HepG2 (cell line): Measurements from ENCODE around the gene P2RY6. TPM values are rescaled to one million over a fixed set of nuclear protein-coding genes. Genes with fewer than 3 reads are reported as not detected.
"Not testable (repeated sequence)": the region's sequence is repeated elsewhere in the genome, so short reads cannot be mapped to it uniquely, and the experiment has no call there.

Experiments used
- ATAC-seq: fragments of 200-7000 bp; cut with Tn5 transposase; 3 replicates; pipeline ENCODE4 v1.9.1; 2020; ENCODE audit warnings: mild to moderate bottlenecking, moderate library complexity
- BruUV-seq: library from RNA; stranded (reverse); fragments of 400-500 nt; replicated peaks from 2 replicates; lab custom pipeline; 2021; lab: Mats Ljungman, UMichigan
- CTCF ChIA-PET: fragments of 300-600 bp; formaldehyde crosslinking; extraction: SDS; loops from one replicate; lab custom pipeline; 2021; ENCODE audit warnings: low total read pairs, inconsistent platforms, low intra/inter-chr PET ratio; lab: Yijun Ruan, JAX
- POLR2A ChIA-PET: fragments of 350-600 bp; sonication (Branson Sonifier 250); formaldehyde crosslinking; loops from one replicate; lab custom pipeline; 2020; ENCODE audit warnings: antibody characterized with exemption, inconsistent platforms; lab: Yijun Ruan, JAX
- DNase-seq: peaks from one replicate; pipeline ENCODE4 v3.0.0-alpha.2; 2015; ENCODE audit warnings: low spot score
- FAIRE-seq: peaks from 3 replicates; lab custom pipeline; 2011; peaks lifted over from hg19 to GRCh38; lab: Jason Lieb, UNC
- H2AFZ ChIP-seq: one replicate; pipeline ENCODE4 v1.6.1; 2011; ENCODE audit warnings: low read length, inconsistent platforms
- H3K27ac ChIP-seq: fragments of 300-600 bp; 3 replicates; pipeline ENCODE4 v1.8.0; 2011; ENCODE audit warnings: mixed run types, mild to moderate bottlenecking, mixed read lengths, low read length, inconsistent platforms; ENCODE audit not compliant: insufficient read depth; ENCODE audit errors: extremely low read length
- H3K27me3 ChIP-seq, 2 experiments: fragments of 200-600 bp in 1 of 2; 2 replicates in 1 of 2; 3 replicates in 1 of 2; pipeline versions ENCODE4 v1.6.0 to v1.8.0; 2011; ENCODE audit warnings: low read length in 2 of 2, mild to moderate bottlenecking in 2 of 2, moderate library complexity in 2 of 2, inconsistent platforms in 1 of 2; ENCODE audit not compliant: insufficient read depth in 2 of 2, control insufficient read depth in 1 of 2
- H3K36me3 ChIP-seq, 2 experiments: fragments of 200-600 bp in 1 of 2; replicated peaks in 1 of 2; 2 replicates in 1 of 2; 3 replicates in 1 of 2; pipeline versions ENCODE4 v1.5.1 to v1.8.0; 2011; ENCODE audit warnings: low read length in 2 of 2, inconsistent platforms in 1 of 2; ENCODE audit not compliant: insufficient read depth in 2 of 2, control insufficient read depth in 1 of 2
- H3K4me1 ChIP-seq: 2 replicates; pipeline ENCODE4 v1.5.1; 2012; ENCODE audit warnings: low read length, inconsistent platforms; ENCODE audit not compliant: insufficient read depth
- H3K4me2 ChIP-seq: 2 replicates; pipeline ENCODE4 v1.6.0; 2011; ENCODE audit warnings: low read depth, low read length, inconsistent platforms
- H3K4me3 ChIP-seq, 3 experiments: fragments of 200-600 bp in 1 of 3; sonication (generic), shearing (Covaris generic) in 1 of 3; replicated peaks in 1 of 3; 2 replicates each; pipeline ENCODE4 v1.5.1; 2011 to 2016; ENCODE audit warnings: low read length in 3 of 3, inconsistent platforms in 2 of 3, low read depth in 2 of 3, mild to moderate bottlenecking in 2 of 3, control low read depth in 1 of 3, mixed read lengths in 1 of 3; ENCODE audit not compliant: insufficient read depth in 1 of 3
- H3K79me2 ChIP-seq: one replicate; pipeline ENCODE4 v1.6.1; 2011; ENCODE audit warnings: low read length, inconsistent platforms; ENCODE audit not compliant: insufficient read depth
- H3K9ac ChIP-seq: 2 replicates; pipeline ENCODE4 v1.6.0; 2011; ENCODE audit warnings: mild to moderate bottlenecking, low read depth, low read length, inconsistent platforms; ENCODE audit not compliant: insufficient read depth
- H3K9me3 ChIP-seq: 2 replicates; pipeline ENCODE4 v1.5.1; 2012; ENCODE audit warnings: mild to moderate bottlenecking, low read length
- H4K20me1 ChIP-seq: 2 replicates; pipeline ENCODE4 v1.6.0; 2011; ENCODE audit warnings: inconsistent platforms, mild to moderate bottlenecking, low read length, moderate library complexity; ENCODE audit not compliant: insufficient read depth
- FLYWCH1 ChIP-seq: sonication (generic); formaldehyde crosslinking; IDR thresholded peaks from 2 replicates; pipeline ENCODE4 v1.8.1; 2023; ENCODE audit warnings: mild to moderate bottlenecking, missing genetic modification reagents
- ZFX ChIP-seq: sonication (generic); formaldehyde crosslinking; IDR thresholded peaks from 2 replicates; pipeline ENCODE4 v1.4.0; 2020; ENCODE audit warnings: mild to moderate bottlenecking, low read depth, missing genetic modification reagents, moderate library complexity
- ZNF629 ChIP-seq: sonication (generic); formaldehyde crosslinking; conservative IDR thresholded peaks from 2 replicates; pipeline ENCODE4 v1.5.0; 2020; ENCODE audit warnings: missing genetic modification reagents
- WGBS: methylation state at CpG from one replicate; pipeline ENCODE4 v1.1.6; 2017; ENCODE audit warnings: low lambda C conversion rate; 5-methylcytosine and 5-hydroxymethylcytosine counted together
- in situ Hi-C: cut with HindIII; loops from 2 replicates; pipeline ENCODE4 v1.10.0; 2017; ENCODE audit warnings: low pct_unique_long_range_greater_than_20kb; ENCODE audit not compliant: extremely low pct_ligation_motif_present
- intact Hi-C: fragments of 100-400 bp; cut with micrococcal nuclease; formaldehyde crosslinking; loops from one replicate; pipeline ENCODE4 v1.10.0; 2022; ENCODE audit not compliant: unreplicated experiment
- polyA plus RNA-seq, 8 experiments: library from polyadenylated mRNA; depleted of rRNA in 3 of 8; stranded (reverse) in 7 of 8; unstranded in 1 of 8; fragments of >200 nt; fragmentation: Illumina TruSeq in 4 of 8; extraction: Trizol in 4 of 8; gene quantifications; 2 replicates each; pipeline versions ENCODE4 v1.2.1 to v1.2.3, GENCODE V29; 2011 to 2016; ENCODE audit warnings: low read depth in 4 of 8, missing spikeins in 1 of 8, mixed read lengths in 1 of 8; ENCODE audit not compliant: insufficient read depth in 1 of 8
- total RNA-seq, 5 experiments: library from RNA; depleted of rRNA; stranded (reverse); fragments of >200 nt; fragmentation: Illumina TruSeq; extraction: Trizol; gene quantifications; 2 replicates each; pipeline ENCODE4 v1.2.3, GENCODE V29; 2016; ENCODE audit warnings: low read depth in 1 of 5

The P2RY6 gene
- total and polyA plus RNA-seq, 2 of the 13 experiments (the other 11 are each of a cell fraction or from before 2014, with no cell fraction given), result 0.09 to 0.29 TPM

GRCh38 chr11:73271478-73271865 lies 666 bp upstream of the P2RY6 start:
- BruUV-seq, POLR2A ChIA-PET, H4K20me1 ChIP-seq, H3K9ac ChIP-seq, FAIRE-seq, H2AFZ ChIP-seq, DNase-seq, intact Hi-C loops, ATAC-seq, in situ Hi-C loops, H3K79me2 ChIP-seq, H3K27ac ChIP-seq, H3K36me3 ChIP-seq, CTCF ChIA-PET, H3K9me3 ChIP-seq: not testable (repeated sequence)
- H3K4me1 ChIP-seq, result peaks cover 50% of the 10 kb centered on the region
- H3K27me3 ChIP-seq, result peaks cover 7 to 45% of the 10 kb centered on the region in 2 experiments; a peak in 4 of 5 replicates
- TF ChIP-seq ZFX (CRISPR knock-in tag), result peak; percentile 12; the same call in 1 of the 2 replicates
- 33% methylated on average over 9 of the region's 10 CpGs for WGBS
- peak overlapping the region; percentile 59 for H3K4me2 ChIP-seq
- peak overlapping the region in 1 of 3 experiments; percentile 45; a peak in 1 of 6 replicates for H3K4me3 ChIP-seq

- Histone ChIP-seq H3K4me3 (no peak overlapping the region), H3K27me3 (peaks cover 4 to 33% of the 10 kb centered on the region in 2 experiments; a peak in 4 of 5 replicates), H2AFZ (no peak overlapping the region), H3K9ac (no peak overlapping the region), H3K4me1 (peaks cover 50% of the 10 kb centered on the region), H3K79me2 (no peaks in the 10 kb centered on the region), H3K27ac (no peak overlapping the region), H3K4me2 (no peak overlapping the region), H3K9me3 (no peaks in the 10 kb centered on the region), H3K36me3 (no peaks in the 10 kb centered on the region), H4K20me1 (no peaks in the 10 kb centered on the region)
- FAIRE-seq (no peak), DNase-seq (no peak), ATAC-seq (no peak)
- in situ Hi-C loops (no loop called here), intact Hi-C loops (no loop called here)
- TF ChIP-seq FLYWCH1, result no peak
- peak; percentile 34; the same call in 1 of the 2 replicates for TF ChIP-seq ZNF629
- BruUV-seq, result no TSS peak
- ChIA-PET CTCF (no interaction called here), POLR2A (interaction anchor here (1.0 kb wide), 1 partner anchor 34 kb away, joined by 5 read pairs; no protein-coding TSS in a partner anchor)
- 87% methylated on average over 7 of the region's 7 CpGs for WGBS
Measured at GRCh38 chr11:73272680-73273038, 521 bp downstream of the P2RY6 start.
